Stimulated activated CD4-positive, alpha-beta T cell treated with anti-CD3 and anti-CD28 coated beads, Interleukin-15, amount 100 ng/mL, for 24 hours (primary cell): ENCODE data around the gene KCNK1.
A peak's percentile ranks its signal among the peaks of the same experiment; 100 is the strongest.

Experiments used
- DNase-seq: peaks from one replicate; pipeline ENCODE4 v3.0.0-alpha.2; 2020

The KCNK1 gene

DNA sequence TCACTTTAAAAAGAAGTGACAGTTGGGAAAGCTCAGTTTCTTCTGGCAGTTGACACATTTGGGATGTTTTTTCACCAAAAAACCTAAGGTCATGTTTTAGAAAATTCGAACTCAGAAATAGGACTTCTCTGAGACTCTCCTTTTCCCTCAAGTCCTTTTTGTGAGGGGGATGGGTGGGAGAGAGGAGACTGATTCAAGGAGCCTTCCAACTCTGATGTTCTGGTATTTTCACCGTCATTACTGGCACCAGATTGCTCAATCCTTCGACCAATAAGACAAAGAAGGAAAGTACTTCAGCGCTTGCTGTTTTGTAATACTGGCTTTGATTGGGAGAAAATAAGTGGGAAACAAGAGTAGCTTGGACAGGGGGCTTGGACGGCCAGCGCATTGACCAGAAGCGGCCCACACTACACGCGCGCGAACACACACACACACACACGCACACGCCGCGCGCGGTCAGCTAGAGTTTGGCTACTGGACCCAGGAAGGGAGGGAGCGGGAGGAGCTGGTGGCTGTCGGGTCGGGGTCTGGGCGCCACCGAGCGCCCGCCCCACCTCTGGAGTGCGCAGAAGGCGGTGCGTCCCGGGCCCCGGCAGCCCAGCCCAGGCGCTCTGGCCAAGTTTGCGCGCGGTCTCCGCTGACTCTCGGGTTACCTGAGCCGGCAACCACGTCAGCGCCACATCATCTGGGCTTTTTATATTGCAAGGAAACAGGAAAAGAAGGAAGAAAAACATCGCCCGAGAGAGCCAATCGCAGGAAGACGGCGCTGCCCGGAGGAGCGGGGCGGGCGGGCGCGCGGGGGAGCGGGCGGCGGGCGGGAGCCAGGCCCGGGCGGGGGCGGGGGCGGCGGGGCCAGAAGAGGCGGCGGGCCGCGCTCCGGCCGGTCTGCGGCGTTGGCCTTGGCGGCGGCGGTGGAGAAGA lies at the start of gene KCNK1:
Gene KCNK1, plus strand, starts transcription at position 855 of the 921 bp plus-strand sequence. Its CDS starts 66 bp downstream, at position 921.
- DNase-seq = peak; percentile 31

GRCh38 chr1:233565313-233565712 lies 48.6 kb upstream of the KCNK1 start:
- no peak for DNase-seq

DNA sequence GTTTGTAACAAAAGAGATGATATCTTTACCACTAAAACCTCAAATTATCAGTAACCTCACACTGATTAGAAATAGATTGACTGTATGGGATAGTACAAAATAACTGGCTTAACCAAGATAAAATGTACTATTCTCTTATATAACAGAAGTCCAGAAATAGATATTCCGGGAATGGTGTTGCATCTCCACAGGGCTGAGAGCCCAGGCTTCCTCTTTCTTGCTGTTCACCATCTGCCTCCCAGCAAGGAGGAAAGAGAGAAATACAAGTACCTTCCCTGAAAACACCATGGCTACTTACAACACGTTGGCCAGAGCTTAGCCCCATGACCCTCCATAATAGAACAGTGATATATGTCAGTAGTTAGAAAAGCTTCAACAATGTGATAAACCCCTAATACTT lies 47.0 kb upstream of the KCNK1 start:
- DNase-seq = no peak

- no peak for DNase-seq
These were observed 44.3 kb upstream of the KCNK1 start for GRCh38 chr1:233569636-233570035.

DNA sequence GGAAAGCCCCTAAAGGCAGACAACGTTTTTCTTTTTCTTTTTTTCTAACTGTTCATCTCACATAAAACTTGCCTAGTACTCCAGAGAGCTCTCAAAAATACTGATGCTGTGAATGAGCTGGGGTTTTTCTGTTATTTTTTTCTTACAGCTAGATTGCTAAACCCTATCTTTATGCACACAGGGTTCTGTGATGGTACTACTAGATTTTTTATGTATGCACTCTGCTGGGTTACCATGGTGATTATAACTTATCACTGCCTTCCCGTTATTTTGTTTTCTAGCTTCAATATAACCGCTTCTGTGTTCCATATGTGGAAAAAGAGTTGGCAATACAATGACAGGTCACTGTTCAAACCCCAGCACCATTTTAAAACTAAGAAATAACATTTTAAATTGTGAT lies 43.7 kb upstream of the KCNK1 start:
- DNase-seq = no peak

GRCh38 chr1:233570706-233571105 lies 43.2 kb upstream of the KCNK1 start:
- no peak for DNase-seq

DNA sequence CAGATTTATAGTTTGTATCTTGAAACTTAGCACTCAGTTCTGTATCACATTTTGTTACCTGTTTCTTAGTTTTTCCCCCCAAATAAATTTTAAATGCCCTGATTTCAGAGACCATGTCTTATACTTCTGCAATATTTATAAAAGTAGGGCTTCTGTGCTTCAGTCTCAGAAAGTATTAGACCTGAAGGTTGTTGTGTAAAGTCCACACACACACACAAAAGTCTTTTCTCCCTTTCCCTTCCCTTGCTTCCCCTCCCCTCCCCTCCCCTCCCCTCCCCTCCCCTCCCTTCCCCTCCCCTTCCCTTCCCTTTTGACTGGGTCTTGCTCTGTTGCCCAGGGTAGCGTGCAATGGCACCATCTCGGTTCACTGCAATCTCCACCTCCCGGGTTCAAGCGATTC lies 41.0 kb upstream of the KCNK1 start:
- DNase-seq = no peak

GRCh38 chr1:233575450-233575849 lies 38.5 kb upstream of the KCNK1 start:
- no peak for DNase-seq

DNA sequence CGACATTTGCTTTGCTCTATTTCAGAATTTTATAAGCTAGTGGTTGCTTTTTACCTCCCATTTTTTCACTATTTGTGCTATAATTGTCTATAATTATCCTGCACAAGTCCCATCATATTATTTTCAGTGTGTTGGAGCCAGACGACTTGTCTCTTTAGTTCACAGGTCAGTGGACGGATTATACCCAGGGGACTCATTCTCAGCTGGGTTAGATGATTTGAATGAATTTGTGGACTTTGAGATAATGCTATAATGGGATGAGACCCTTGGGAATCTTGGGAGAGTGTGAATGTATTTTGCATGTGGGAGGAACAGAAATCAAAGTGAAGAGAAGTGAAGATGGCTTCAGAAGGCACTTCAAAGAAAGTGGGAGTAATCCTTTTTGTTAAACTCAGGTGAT lies 31.5 kb upstream of the KCNK1 start:
- DNase-seq = no peak

DNA sequence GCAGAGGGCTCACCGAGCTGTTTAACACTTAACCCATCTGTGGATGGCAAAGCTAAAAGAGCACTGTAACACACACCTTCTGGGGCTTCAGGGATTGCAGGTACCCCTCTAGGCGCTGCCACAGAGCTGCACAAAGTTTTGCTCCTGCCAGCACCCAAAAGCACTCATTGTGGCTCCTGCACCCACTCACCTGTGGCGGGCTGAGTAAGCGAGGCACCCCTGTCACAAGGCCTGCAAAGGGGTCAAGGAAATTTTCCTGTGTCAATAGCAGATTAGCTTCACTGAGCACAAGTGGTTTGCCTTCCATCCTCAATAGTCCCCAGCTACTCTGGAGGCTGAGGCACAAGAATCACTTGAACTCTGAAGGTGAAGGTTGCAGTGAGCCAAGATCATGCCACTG lies 29.5 kb upstream of the KCNK1 start:
- DNase-seq = no peak

DNA sequence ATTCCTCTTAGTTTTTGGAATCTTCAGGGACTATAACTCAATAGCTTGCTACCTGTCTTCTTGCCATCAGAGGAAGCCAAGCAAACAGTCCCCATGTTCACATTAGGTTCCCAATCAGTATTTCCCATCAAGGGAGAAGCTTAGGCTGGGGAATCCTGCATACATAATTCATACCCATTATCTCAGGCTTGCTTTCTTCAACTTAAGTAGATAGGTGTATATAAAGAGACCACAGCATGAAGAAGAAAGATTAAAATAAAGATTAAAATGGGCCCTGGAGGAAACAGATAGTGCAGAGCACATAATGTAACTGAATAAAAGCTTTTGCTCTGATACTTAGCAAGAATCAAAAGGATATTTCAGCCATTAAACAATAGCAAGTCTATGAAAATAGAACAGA lies 29.0 kb upstream of the KCNK1 start:
- DNase-seq = no peak

- DNase-seq = no peak
These were observed 27.6 kb upstream of the KCNK1 start for GRCh38 chr1:233586301-233586700.

- no peak for DNase-seq
These were observed 26.7 kb upstream of the KCNK1 start for GRCh38 chr1:233587196-233587595.

DNA sequence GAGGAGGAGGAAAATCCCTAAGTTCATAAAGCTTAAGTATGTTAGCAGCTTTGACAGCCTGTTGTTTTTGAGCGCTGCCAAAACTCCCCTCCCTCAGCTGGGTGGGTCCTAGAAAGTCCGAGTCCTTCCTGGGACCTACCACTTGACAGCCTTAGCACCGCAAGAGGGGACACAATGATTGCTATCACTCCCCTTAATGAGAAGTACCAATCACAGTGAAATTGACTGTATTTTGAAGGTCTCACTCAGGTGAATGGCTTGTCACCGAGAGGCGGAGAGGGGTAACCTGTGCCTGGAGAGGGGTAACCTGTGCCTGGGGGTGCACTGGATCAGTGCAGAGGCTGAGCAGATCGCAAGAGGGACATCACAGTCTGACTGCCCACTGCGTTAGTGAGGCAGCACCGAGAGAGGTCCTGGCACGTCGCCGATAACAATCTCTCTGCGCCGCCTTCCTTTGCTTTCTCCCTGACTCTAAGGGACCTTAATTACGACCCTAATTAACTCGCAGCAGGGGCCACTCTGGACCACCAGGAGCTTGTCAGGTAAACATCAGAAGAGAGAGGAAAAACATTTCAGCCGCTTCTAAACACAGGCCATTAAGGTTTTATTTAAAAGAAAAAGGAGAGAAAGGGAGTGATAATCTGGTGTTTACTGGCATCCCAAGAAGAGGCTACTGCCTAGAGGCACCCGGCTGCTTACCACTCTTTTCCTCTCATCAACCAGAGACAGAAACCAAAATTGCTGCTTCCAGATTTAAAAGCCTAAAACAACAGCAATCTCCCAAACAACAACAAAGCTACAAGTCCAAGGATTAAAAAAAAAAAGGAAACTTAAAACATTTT lies 25.7 kb upstream of the KCNK1 start:
- no peak for DNase-seq

DNA sequence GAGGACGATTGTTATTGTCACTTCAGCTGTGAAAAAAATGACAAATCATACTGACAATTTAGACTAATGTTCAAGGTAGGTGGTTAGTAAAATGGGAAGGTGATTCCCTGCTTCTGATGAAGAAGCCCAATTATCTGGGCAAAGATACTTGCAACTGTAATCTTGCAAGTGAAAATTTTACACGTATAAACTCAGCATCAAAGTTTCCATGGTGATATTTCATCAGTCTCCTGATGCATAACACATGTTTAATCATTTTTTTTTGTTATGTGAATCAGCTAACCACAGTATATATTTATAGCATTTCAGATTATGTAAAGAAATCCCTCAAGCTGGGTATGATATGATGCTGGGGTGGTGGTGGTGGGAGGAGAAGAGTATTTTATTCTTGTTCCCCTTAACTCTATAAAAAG lies 16.4 kb upstream of the KCNK1 start:
- no peak for DNase-seq

GRCh38 chr1:233598891-233599541 lies 14.9 kb upstream of the KCNK1 start:
- peak; percentile 53 for DNase-seq

DNA sequence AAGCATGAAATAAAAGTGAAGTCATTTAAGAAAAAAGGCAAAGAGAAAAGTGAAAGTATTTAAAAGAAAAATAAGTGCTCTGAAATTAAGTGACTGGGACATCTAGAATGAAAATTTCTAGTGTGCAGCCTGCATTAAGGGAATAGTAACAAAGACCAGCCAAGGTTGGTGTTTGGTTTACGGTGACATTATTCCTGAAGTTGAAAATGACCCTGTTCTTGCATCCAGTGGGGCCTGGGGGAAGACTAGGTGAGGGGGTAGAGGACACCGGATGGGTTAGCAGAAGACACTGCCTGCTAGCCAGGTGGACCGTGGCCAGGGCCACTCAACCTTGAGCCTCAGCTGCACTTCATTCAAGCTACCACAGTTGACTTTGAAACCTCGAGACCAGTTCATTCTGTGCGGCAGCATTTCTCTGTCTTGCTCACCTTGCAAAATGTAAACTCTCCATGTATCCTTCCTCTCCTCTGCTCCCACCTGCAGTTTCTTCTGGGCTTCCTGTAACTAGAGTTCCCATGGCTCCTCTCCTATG lies 14.3 kb upstream of the KCNK1 start:
- DNase-seq = no peak

DNA sequence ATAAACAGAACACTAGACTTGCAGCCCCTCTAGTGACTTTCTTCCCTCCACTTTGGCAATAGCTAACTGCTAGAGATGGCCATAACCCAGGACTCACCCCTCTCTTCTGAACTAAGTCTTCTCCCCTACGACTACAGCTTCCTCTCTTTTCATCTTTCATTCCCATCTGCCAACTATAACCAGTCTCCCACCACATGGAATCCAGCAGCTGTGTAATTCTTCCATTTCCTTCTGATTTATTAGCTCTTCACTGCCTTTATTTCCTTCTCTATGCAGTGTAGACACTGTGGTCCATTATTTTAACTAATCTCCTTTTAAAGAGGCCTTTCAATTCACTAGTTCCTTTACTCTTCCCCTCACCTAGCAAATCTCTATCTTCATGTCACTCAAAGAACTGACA lies 13.4 kb upstream of the KCNK1 start:
- no peak for DNase-seq

DNA sequence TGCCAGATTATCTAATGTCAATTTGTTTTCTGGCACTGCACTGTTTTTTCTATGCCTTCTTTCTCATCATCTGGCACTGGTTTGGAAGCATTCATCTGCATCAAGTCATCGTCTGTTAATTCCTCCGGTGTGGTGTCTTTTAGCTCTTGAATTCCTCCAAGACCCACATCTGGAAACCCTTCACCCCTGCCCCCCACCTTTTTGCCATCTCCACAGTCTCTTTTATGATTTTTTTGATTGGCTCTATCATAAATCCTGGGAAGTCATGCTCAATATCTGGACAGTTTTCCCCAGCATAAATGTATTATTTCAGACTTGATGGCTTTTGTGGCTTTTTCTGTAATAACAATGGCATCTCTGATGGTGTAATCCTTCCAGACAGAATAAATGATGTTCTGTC lies 10.4 kb upstream of the KCNK1 start:
- DNase-seq = no peak

DNA sequence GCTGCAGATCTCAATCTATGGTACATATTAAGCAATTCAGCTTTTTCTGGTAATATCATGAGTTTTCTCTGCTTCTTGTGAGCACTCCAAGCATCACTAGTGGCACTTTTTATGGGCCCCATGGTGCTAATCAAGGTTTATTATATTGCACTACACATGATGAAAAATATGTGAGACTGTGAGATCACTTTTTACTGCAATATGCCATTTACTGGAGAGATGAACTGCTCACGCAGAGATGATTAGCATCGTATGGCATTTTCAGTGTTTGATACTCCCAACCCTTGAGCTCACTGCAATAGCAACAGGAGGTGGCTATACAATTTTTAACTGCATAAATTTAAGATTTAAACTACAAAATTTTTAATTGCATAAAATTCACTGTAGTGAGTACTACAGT lies 8.7 kb upstream of the KCNK1 start:
- DNase-seq = no peak

- DNase-seq = no peak
These were observed 7.1 kb upstream of the KCNK1 start for GRCh38 chr1:233606813-233607212.

DNA sequence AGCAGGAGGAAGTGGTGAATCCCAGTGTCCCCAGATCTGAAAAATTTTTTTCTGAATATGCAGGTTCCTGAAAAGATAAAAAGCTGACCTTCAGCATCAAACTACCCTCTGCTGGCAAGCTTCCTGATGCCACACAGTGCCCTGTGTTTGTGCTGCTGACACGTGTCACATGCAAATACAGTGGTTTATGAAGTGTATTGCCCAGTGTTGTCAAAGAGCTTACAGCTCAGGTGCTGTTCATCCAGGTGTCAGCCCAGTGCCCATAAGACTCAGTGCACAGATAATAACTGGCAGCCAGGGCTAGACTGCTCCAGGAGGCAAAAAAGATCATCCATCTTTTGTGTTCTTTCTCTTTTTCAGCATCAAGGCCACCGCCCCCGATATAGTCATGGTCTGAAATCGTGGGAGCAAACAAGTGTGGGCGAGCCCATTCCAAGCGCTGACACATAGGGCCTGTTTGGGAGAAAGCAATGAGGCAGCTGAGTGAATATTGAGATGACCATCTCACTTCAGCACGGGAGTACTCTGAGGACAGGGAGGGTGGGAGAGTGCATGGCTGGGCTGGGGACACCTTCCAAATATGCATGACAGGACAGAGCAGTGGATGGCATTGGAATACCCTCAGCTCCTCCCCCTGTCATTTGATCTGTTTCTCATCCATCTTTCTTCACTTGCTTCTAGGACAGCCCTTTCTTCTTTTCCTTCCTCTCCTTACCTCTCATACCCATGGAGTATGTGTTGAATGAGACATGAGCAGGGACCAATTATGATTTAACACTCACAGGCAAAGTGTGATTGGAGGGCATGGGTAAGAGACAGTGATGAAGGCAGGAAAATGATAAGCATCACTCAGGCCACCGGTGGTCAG lies 6.4 kb upstream of the KCNK1 start:
- DNase-seq = no peak
